ENCODE measurements around the gene PTPDC1. TPM values are rescaled to one million over a fixed set of nuclear protein-coding genes. Genes with fewer than 3 reads are reported as not detected.

The PTPDC1 gene
- total RNA-seq, 1 donor from 2014 or later: 5.5 TPM

DNA sequence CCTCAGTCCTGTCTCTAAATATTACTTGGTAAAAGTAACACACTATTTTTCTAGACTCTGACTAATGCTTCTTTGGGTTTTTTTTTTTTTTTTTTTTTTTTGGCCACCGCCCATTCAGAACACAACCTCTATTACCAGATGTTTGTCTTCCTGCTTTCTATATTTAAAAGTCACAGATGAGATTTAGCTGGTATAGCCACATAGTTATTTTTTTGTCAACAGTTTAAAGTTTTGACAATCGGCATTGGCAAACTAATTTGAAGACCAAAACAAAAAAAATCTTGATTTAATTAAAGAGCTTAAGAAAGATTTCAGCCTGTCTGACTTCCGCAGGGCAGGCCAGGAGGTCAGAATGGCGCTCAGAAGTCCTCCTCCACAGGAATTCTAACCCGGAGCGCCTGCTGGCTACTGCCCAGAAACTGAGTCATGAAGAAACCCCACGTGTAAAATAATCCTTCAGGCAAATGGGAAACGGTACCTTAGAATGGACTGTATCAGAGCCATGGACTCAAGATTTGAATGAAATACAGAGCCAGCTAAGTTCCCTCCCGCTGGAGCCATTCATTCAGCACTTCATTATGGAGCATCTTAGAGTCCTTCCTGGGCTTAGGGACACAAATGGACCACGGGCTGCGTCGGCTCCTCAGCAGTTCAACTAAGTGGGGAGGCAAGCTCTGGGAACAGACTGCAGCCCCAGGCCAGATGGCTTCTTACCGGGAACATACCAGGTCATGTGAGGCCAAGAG is 55.6 kb downstream of the PTPDC1 start:
- H3K27ac Mint-ChIP-seq: no peak overlapping the region
- no peak for DNase-seq (ENCODE audit: low spot score)
- intact Hi-C loops (cut with micrococcal nuclease): no loop called here
- H3K27me3 Mint-ChIP-seq (ENCODE audit: insufficient read depth): peaks cover 4% of the 10 kb centered on the region
- H3K36me3 Mint-ChIP-seq (ENCODE audit: low read depth): no peaks in the 10 kb centered on the region
- no peak overlapping the region for H3K4me3 Mint-ChIP-seq
- H3K9me3 Mint-ChIP-seq: no peaks in the 10 kb centered on the region
- no peaks in the 10 kb centered on the region for H3K4me1 Mint-ChIP-seq (ENCODE audit: low read depth)

DNA sequence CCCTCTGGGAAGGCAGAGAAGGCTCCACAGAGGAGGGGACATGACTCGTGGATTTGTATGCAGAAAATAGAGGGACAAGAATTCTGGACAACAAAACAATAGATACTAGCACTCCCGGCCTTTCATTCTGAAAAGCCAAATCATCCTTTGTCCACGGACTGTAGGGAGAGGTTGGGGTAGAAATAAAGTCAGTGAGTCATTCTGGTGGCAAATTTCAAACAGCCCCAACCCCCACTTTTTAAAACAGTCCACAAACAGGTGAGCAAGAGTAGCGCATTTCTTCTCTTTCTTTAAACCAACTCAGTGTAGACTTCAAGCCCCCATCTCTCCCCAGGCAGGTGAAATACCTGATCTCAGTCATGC is 56.1 kb downstream of the PTPDC1 start:
- Mint-ChIP-seq H3K36me3 (ENCODE audit: low read depth) (no peaks in the 10 kb centered on the region), H3K27me3 (ENCODE audit: insufficient read depth) (peaks cover 4% of the 10 kb centered on the region), H3K27ac (no peak overlapping the region), H3K4me3 (no peak overlapping the region), H3K9me3 (no peaks in the 10 kb centered on the region), H3K4me1 (ENCODE audit: low read depth) (no peaks in the 10 kb centered on the region)
- intact Hi-C loops (cut with micrococcal nuclease): no loop called here
- DNase-seq (ENCODE audit: low spot score): no peak

DNA sequence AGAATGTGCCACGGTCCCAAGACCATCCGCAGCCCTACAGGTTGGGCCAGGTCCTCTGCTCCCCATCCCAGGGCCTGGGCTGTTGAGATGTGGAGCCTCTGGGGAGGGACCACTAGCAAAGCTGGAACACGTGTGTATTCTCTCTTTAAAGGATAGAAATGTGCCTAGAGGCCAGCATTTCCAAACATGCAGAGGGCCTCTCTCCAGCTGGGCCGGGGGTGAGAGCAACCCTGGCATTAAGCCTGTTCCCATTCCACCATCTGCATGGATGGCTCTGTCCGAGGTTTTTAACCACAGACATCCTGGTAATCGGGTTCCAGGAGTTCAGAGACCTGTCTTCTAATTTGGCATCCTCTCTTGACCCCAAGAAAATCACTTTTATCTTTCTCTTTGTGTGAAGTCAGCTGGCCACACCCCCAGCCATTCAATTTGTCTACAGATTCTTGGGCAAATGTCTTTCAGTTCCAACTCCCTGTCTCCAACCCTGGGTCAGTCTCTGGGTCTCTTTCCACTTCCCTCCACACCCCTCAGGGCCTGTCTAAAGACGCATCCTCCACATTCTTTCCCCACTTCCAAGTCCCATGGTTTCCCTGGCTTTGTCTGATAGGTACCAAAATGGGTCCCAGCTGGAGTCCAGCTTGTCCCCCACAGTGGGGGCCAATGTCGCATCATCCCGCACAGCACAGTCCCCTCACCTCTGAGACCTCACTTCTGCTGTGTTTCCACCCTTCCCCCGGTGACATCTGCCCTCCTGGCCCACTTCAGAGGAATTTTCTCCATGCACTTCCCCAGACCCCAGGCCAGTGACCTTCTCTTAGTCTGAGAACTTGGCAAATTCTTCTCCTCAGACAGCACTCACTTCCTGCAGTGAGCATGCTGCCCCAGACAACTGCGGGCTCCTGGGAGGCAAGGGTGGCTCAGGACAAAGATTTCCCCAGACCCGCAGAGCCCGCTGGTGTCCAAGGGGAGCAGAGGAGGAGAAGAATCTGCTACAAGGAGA is 56.8 kb downstream of the PTPDC1 start:
- H3K36me3 Mint-ChIP-seq (ENCODE audit: low read depth): no peaks in the 10 kb centered on the region

DNA sequence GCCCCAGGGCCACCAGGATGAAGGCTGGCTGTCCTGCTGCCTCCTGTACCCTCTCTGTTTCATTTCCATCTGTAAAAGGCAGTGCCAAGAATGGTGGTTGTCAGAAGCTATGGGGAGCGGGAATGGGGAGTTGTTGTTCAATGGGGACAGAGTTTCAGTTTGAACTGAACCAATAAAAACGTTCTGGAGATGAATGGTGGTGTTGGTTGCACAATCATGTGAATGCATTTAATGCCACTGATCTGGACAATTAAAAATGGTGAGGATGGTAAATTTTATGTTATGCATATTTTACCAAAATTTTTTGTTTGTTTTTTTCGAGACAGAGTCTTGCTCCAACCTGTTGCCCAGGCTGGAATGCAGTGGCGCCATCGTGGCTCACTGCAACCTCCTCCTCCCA is 58.1 kb downstream of the PTPDC1 start:
- no peak overlapping the region for H3K27ac Mint-ChIP-seq
- intact Hi-C loops (cut with micrococcal nuclease): no loop called here
- no peak for DNase-seq (ENCODE audit: low spot score)
- no peak overlapping the region for H3K4me3 Mint-ChIP-seq
- H3K9me3 Mint-ChIP-seq: no peaks in the 10 kb centered on the region
- H3K36me3 Mint-ChIP-seq (ENCODE audit: low read depth): no peaks in the 10 kb centered on the region
- H3K4me1 Mint-ChIP-seq (ENCODE audit: low read depth): no peaks in the 10 kb centered on the region
- H3K27me3 Mint-ChIP-seq (ENCODE audit: insufficient read depth): peaks cover 2% of the 10 kb centered on the region

More for the DNA sequence above, 56.8 kb downstream of the PTPDC1 start:
- Mint-ChIP-seq H3K4me1 (ENCODE audit: low read depth) (no peaks in the 10 kb centered on the region), H3K4me3 (no peak overlapping the region), H3K27me3 (ENCODE audit: insufficient read depth) (peaks cover 4% of the 10 kb centered on the region), H3K27ac (no peak overlapping the region), H3K9me3 (no peaks in the 10 kb centered on the region)
- intact Hi-C loops (cut with micrococcal nuclease): no loop called here
- no peak for DNase-seq (ENCODE audit: low spot score)

DNA sequence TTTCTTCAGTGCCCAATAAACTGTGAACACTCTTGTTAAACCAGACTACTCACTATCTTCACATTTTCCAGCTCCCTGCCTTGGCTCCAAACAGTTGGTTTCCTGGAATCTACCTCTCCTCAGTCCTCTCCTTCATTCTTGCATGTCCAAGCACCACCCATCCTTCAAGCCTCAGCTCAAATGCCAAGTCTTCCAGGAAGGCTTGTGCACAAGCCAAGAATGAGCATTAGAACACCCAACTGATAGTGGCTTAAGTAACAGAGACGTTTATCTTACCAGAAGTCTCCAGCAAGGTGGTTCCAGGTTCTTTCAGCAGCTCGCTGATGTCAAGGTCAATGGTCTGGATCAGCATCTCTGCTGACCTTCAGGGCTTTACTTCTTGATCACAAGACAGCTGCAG is 60.1 kb downstream of the PTPDC1 start:
- intact Hi-C loops (cut with micrococcal nuclease): no loop called here
- no peaks in the 10 kb centered on the region for H3K36me3 Mint-ChIP-seq (ENCODE audit: low read depth)
- no peak overlapping the region for H3K4me3 Mint-ChIP-seq
- H3K4me1 Mint-ChIP-seq (ENCODE audit: low read depth): no peaks in the 10 kb centered on the region
- peaks cover 2% of the 10 kb centered on the region for H3K27me3 Mint-ChIP-seq (ENCODE audit: insufficient read depth)
- no peaks in the 10 kb centered on the region for H3K9me3 Mint-ChIP-seq
- H3K27ac Mint-ChIP-seq: no peak overlapping the region
- DNase-seq (ENCODE audit: low spot score): no peak

DNA sequence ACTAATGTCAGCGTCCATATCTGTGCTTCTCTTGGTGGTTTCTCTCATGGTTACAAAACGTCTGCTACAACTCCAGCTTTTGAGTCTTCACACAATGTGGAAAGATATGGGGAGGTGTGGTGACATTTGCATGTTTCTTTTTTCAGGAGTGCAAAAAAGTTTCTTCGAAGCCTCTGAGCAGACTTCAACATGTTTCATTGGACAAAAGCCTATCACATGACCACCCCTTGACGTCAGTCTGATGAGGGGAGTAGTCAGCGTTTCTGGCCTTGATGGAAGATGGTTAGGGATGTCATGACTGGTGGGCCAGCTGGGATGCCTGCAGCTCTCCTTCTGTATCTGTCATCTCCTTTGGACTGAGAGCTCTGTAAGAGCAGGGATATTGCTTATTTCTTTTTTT is 61.4 kb downstream of the PTPDC1 start:
- no peaks in the 10 kb centered on the region for H3K9me3 Mint-ChIP-seq
- no peaks in the 10 kb centered on the region for H3K4me1 Mint-ChIP-seq (ENCODE audit: low read depth)
- no peaks in the 10 kb centered on the region for H3K36me3 Mint-ChIP-seq (ENCODE audit: low read depth)
- intact Hi-C loops (cut with micrococcal nuclease): no loop called here
- peaks cover 2% of the 10 kb centered on the region for H3K27me3 Mint-ChIP-seq (ENCODE audit: insufficient read depth)
- no peak overlapping the region for H3K4me3 Mint-ChIP-seq
- no peak for DNase-seq (ENCODE audit: low spot score)
- H3K27ac Mint-ChIP-seq: no peak overlapping the region

DNA sequence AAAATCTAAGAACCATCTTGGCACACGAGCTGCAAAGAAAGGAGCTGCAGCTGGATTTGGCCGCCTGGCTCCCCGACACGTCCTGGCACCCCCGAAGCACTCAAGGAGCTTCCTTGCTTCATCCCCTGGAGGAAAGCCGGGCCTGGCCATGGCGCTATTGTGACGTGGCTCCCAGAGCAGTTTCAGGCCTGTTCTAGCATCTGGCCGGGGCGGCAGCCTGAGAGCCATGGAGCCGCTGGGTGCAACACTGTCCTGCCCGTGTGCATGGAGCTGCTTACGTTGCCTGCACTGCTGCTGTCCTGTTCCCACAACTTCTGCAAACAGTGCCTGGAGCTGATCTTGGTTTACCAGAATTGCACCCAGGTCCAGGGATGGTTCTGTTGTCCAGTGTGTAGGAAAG is 63.5 kb downstream of the PTPDC1 start:
- intact Hi-C loops (cut with micrococcal nuclease): no loop called here
- H3K27ac Mint-ChIP-seq: no peak overlapping the region
- H3K4me1 Mint-ChIP-seq (ENCODE audit: low read depth): no peaks in the 10 kb centered on the region
- no peak for DNase-seq (ENCODE audit: low spot score)
- peaks cover 2% of the 10 kb centered on the region for H3K27me3 Mint-ChIP-seq (ENCODE audit: insufficient read depth)
- H3K36me3 Mint-ChIP-seq (ENCODE audit: low read depth): no peaks in the 10 kb centered on the region
- no peak overlapping the region for H3K4me3 Mint-ChIP-seq
- H3K9me3 Mint-ChIP-seq: no peaks in the 10 kb centered on the region

DNA sequence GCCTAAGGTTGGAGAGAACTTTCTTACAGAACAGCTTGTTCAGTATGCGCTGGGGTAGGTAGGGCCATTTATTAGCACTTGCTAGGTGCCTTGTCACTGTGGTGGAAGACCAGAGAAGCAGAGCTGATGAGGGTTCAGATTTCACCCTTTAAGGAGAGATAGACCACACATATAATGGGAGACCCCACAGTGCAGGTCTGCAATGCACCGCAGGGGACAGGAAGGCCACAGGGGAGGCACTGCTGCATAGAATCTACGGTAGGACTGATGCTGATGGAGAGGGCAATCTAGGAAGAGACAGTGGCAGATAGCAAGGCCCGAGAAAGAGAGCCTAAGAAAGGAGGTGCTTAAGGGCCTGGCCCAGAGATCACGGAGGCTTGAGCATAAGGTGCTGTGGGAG is 64.2 kb downstream of the PTPDC1 start:
- Mint-ChIP-seq H3K4me1 (ENCODE audit: low read depth) (peaks cover under 1% of the 10 kb centered on the region), H3K4me3 (no peak overlapping the region), H3K9me3 (no peaks in the 10 kb centered on the region), H3K36me3 (ENCODE audit: low read depth) (no peaks in the 10 kb centered on the region), H3K27me3 (ENCODE audit: insufficient read depth) (peaks cover 2% of the 10 kb centered on the region), H3K27ac (no peak overlapping the region)
- intact Hi-C loops (cut with micrococcal nuclease): no loop called here
- DNase-seq (ENCODE audit: low spot score): no peak

DNA sequence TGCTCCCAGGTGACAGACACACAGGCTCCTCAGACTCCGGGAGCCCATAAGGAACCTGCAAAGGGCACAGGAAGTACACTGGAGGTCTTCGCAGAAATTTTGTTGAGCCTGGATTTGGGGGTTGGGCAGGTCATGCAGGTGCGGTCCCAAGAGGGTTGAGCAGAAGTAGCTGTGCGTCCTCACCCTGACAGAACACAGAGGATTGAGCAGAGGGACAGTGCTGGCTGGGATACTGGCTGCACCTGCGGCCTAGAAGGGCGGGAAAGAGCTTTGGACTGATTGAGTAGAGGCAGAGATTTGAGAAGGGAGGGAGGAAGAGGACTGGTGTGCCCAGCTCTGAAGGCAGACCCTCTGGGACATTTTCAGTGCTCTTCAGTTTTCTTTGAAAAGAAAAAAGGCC is 65.4 kb downstream of the PTPDC1 start:
- no peak for DNase-seq (ENCODE audit: low spot score)
- H3K27me3 Mint-ChIP-seq (ENCODE audit: insufficient read depth): no peaks in the 10 kb centered on the region
- no peak overlapping the region for H3K4me3 Mint-ChIP-seq
- peaks cover 12% of the 10 kb centered on the region for H3K4me1 Mint-ChIP-seq (ENCODE audit: low read depth)
- intact Hi-C loops (cut with micrococcal nuclease): no loop called here
- H3K27ac Mint-ChIP-seq: no peak overlapping the region
- peaks cover 6% of the 10 kb centered on the region for H3K9me3 Mint-ChIP-seq
- no peaks in the 10 kb centered on the region for H3K36me3 Mint-ChIP-seq (ENCODE audit: low read depth)

DNA sequence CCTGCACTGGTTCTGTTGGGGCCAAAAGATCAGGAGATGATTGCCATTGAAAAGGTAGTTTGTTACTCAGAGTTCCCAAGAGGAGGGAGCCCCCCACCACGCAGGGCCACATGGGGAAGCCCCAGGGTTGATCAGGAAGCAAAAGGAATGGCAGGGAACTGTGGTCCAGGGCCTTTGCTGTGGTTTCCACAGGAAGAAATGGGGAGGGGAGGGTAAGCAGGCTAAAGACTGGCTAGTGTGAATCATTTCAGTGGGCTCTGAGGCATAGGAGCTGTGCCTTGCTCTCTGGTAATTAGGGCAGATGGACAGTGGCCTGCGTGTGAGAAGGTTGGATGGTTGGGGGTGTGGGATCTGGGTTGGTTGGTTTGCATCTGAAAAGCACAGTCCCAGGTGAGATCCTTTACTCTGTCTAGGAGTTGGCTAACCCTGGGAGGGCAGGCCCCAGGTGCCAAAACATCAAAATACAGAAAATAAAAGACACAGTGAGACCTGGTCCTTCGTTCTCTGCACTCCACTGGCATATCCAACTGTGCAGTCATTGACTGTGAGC is 66.1 kb downstream of the PTPDC1 start:
- peaks cover 12% of the 10 kb centered on the region for H3K4me1 Mint-ChIP-seq (ENCODE audit: low read depth)
- no peaks in the 10 kb centered on the region for H3K27me3 Mint-ChIP-seq (ENCODE audit: insufficient read depth)
- H3K4me3 Mint-ChIP-seq: no peak overlapping the region
- H3K9me3 Mint-ChIP-seq: peaks cover 8% of the 10 kb centered on the region
- DNase-seq (ENCODE audit: low spot score): no peak
- no peaks in the 10 kb centered on the region for H3K36me3 Mint-ChIP-seq (ENCODE audit: low read depth)
- no peak overlapping the region for H3K27ac Mint-ChIP-seq
- intact Hi-C loops (cut with micrococcal nuclease): no loop called here

DNA sequence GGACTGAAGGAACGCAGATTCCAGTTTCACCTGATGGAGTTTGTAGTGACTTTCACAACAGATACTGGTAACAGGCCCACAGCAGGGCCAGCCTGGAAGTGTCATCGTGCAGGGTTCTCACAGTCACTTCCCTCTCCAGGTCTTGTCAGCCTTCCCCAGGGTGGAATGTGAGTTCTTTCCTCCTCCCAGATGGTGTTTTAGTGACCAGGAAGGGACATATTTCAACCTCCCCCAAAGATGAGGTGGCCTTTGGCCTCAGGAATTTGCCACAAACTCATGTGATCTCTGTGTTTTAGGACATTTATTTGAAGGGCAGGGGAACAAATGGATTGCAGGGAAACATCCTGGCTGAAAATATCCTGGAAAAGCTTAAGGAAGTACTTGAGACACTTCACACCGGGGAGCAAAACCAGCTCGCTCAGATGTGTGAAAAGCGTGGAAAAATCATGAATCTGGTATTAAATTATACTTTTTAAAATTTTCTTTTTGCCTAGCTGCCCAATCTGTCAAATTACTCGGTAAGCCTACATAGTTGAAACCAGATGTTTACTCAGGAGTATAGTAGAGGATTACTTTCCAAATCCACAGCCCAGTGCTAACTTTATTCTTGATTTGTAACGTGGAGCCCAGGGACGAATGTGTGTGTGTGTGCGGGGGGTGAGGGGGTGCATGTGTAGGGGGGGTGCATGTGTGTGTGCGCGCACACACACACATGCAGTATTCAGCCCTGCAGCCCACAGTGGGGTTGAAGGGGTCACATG is 66.8 kb downstream of the PTPDC1 start:
- DNase-seq (ENCODE audit: low spot score): no peak
- Mint-ChIP-seq H3K36me3 (ENCODE audit: low read depth) (no peaks in the 10 kb centered on the region), H3K9me3 (peaks cover 8% of the 10 kb centered on the region), H3K4me1 (ENCODE audit: low read depth) (peaks cover 12% of the 10 kb centered on the region), H3K27ac (no peak overlapping the region), H3K4me3 (no peak overlapping the region), H3K27me3 (ENCODE audit: insufficient read depth) (no peaks in the 10 kb centered on the region)
- intact Hi-C loops (cut with micrococcal nuclease): no loop called here

DNA sequence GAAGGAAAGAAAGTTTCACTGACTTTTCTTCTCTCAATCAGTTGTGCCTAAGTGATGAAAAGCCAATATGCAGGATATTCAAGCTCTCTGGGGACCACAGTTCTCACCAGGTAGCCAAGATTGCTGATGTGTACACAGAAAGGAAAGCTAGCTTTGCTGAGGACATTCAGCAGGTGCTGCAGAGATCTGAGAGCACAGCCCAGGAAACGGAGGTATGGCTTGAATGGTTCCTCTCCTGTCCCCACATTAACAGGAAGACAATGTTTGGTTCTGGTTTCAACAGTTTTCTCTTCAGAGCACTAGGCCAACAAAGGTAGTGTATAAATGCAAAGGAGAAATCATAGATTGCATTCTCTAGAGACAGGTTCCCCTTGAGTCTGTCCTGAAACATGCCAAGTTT is 69.6 kb downstream of the PTPDC1 start:
- no peaks in the 10 kb centered on the region for H3K36me3 Mint-ChIP-seq (ENCODE audit: low read depth)
- peaks cover 8% of the 10 kb centered on the region for H3K9me3 Mint-ChIP-seq
- H3K4me3 Mint-ChIP-seq: no peak overlapping the region
- intact Hi-C loops (cut with micrococcal nuclease): no loop called here
- H3K27ac Mint-ChIP-seq: no peak overlapping the region
- DNase-seq (ENCODE audit: low spot score): no peak
- H3K4me1 Mint-ChIP-seq (ENCODE audit: low read depth): peaks cover 12% of the 10 kb centered on the region
- H3K27me3 Mint-ChIP-seq (ENCODE audit: insufficient read depth): no peaks in the 10 kb centered on the region

Data from activated T-helper 1 cell treated with anti-CD3 and anti-CD28 coated beads, Interleukin-12 subunit alpha, Interleukin-12 subunit beta, Interleukin-2, Interleukin-4 antibody, amounts not matched to agents 30 ng/mL and 10 ng/mL and 1 ng/mL, durations not matched to agents 14 hours and 24 hours and 36 hours (primary cell).